GM12878 (cell line): ENCODE results near the gene NRG2. TPM values are rescaled to one million over a fixed set of nuclear protein-coding genes. Genes with fewer than 3 reads are reported as not detected.
A peak's percentile ranks its signal among the peaks of the same experiment; 100 is the strongest.

Source experiments
- ATAC-seq: fragments of 200-7000 bp; cut with Tn5 transposase; 3 replicates; pipeline ENCODE4 v1.9.1; 2020; ENCODE audit warnings: mild to moderate bottlenecking, moderate library complexity
- BruUV-seq: library from RNA; stranded (reverse); fragments of 400-500 nt; replicated peaks from 2 replicates; lab custom pipeline; 2021; lab: Mats Ljungman, UMichigan
- CTCF ChIA-PET: fragments of 300-600 bp; sonication (Branson Sonifier 250); formaldehyde crosslinking; extraction: SDS; loops from one replicate; lab custom pipeline; 2021; ENCODE audit warnings: inconsistent platforms; lab: Yijun Ruan, JAX
- POLR2A ChIA-PET: fragments of 350-600 bp; formaldehyde crosslinking; extraction: SDS; loops from one replicate; lab custom pipeline; 2021; ENCODE audit warnings: inconsistent platforms; lab: Charles Lee
- RAD21 ChIA-PET: fragments of 300-600 bp; sonication (Branson Sonifier 250); formaldehyde crosslinking; loops from one replicate; lab custom pipeline; 2023; ENCODE audit warnings: antibody characterized with exemption; ENCODE audit not compliant: unreplicated experiment; lab: Charles Lee
- SMC1A ChIA-PET: fragments of 300-600 bp; sonication (Branson Sonifier 250); formaldehyde crosslinking; loops from one replicate; lab custom pipeline; 2023; ENCODE audit not compliant: unreplicated experiment, uncharacterized antibody; lab: Charles Lee
- DNase-seq: peaks from one replicate; pipeline ENCODE4 v3.0.0-alpha.2; 2011; ENCODE audit warnings: low read depth, low spot score
- FAIRE-seq: peaks from 3 replicates; lab custom pipeline; 2011; peaks lifted over from hg19 to GRCh38; lab: Jason Lieb, UNC
- H2AFZ ChIP-seq: 2 replicates; pipeline ENCODE4 v1.6.0; 2011; ENCODE audit warnings: low read depth, low read length, control low read depth; ENCODE audit not compliant: control insufficient read depth
- H3K27ac ChIP-seq: 2 replicates; pipeline ENCODE4 v1.5.1; 2011; ENCODE audit warnings: control low read depth; ENCODE audit not compliant: control insufficient read depth, insufficient read depth
- H3K27me3 ChIP-seq, 2 experiments: replicated peaks in 1 of 2; 2 replicates each; pipeline versions ENCODE4 v1.6.0 to v1.6.1; 2011; ENCODE audit warnings: low read length in 1 of 2; ENCODE audit not compliant: control insufficient read depth in 2 of 2, insufficient read depth in 2 of 2
- H3K36me3 ChIP-seq, 2 experiments: 2 replicates each; pipeline ENCODE4 v1.5.1; 2011; ENCODE audit warnings: low read length in 1 of 2; ENCODE audit not compliant: control insufficient read depth in 2 of 2, insufficient read depth in 2 of 2
- H3K4me1 ChIP-seq: 2 replicates; pipeline ENCODE4 v1.6.1; 2011; ENCODE audit warnings: mild to moderate bottlenecking, low read length, moderate library complexity, mixed read lengths; ENCODE audit not compliant: control insufficient read depth, insufficient read depth
- H3K4me2 ChIP-seq: 2 replicates; pipeline ENCODE4 v1.6.0; 2011; ENCODE audit warnings: control low read depth; ENCODE audit not compliant: control insufficient read depth, insufficient read depth
- H3K4me3 ChIP-seq: fragments of 200-600 bp; sonication (generic); 2 replicates; pipeline ENCODE4 v1.5.1; 2016
- H3K79me2 ChIP-seq: 2 replicates; pipeline ENCODE4 v1.6.0; 2011; ENCODE audit warnings: low read length; ENCODE audit not compliant: control insufficient read depth, insufficient read depth
- H3K9ac ChIP-seq: 2 replicates; pipeline ENCODE4 v1.8.0; 2011; ENCODE audit warnings: low read length, control low read depth, mixed read lengths; ENCODE audit not compliant: control insufficient read depth, insufficient read depth
- H3K9me3 ChIP-seq: replicated peaks from 3 replicates; pipeline ENCODE4 v1.5.1; 2011; ENCODE audit warnings: mild to moderate bottlenecking, low read length; ENCODE audit not compliant: control insufficient read depth, insufficient read depth
- H4K20me1 ChIP-seq: 2 replicates; pipeline ENCODE4 v1.6.0; 2011; ENCODE audit not compliant: control insufficient read depth, insufficient read depth
- CHD4 ChIP-seq: fragments of 200-600 bp; sonication (generic); IDR thresholded peaks from 2 replicates; pipeline ENCODE4 v1.6.1; 2016; ENCODE audit warnings: mild to moderate bottlenecking
- CTCF ChIP-seq, 3 experiments: IDR thresholded peaks in 2 of 3; conservative IDR thresholded peaks in 1 of 3; 2 replicates each; pipeline ENCODE4 v1.5.1; 2011; ENCODE audit warnings: low read depth in 3 of 3, low read length in 3 of 3, mild to moderate bottlenecking in 3 of 3, control low read depth in 2 of 3, moderate library complexity in 2 of 3, inconsistent platforms in 1 of 3, mixed read lengths in 1 of 3; ENCODE audit not compliant: control insufficient read depth in 2 of 3, insufficient read depth in 1 of 3; ENCODE audit errors: extremely low read depth in 1 of 3
- CUX1 ChIP-seq: IDR thresholded peaks from 2 replicates; pipeline ENCODE4 v1.6.1; 2012; ENCODE audit warnings: improper control_type of control experiment, low read depth, low read length; ENCODE audit not compliant: insufficient replicate concordance
- EED ChIP-seq: sonication (generic); IDR thresholded peaks from 2 replicates; pipeline ENCODE4 v1.6.1; 2016; ENCODE audit warnings: antibody characterized with exemption, low read depth
- ELK1 ChIP-seq: IDR thresholded peaks from 2 replicates; pipeline ENCODE4 v1.6.1; 2012; ENCODE audit warnings: low read depth, low read length, improper control_type of control experiment
- MEF2B ChIP-seq: fragments of 450-650 bp; IDR thresholded peaks from 2 replicates; pipeline ENCODE4 v1.6.1; 2018; ENCODE audit warnings: mild to moderate bottlenecking, moderate library complexity; ENCODE audit not compliant: partially characterized antibody, poor library complexity, severe bottlenecking
- PAX8 ChIP-seq: fragments of 450-650 bp; IDR thresholded peaks from 2 replicates; pipeline ENCODE4 v1.6.1; 2017; ENCODE audit warnings: mild to moderate bottlenecking, moderate library complexity
- PBX3 ChIP-seq: IDR thresholded peaks from 2 replicates; pipeline ENCODE4 v1.6.1; 2011; ENCODE audit warnings: mild to moderate bottlenecking, low read depth, low read length, moderate library complexity; ENCODE audit not compliant: insufficient replicate concordance
- POU2F2 ChIP-seq: IDR thresholded peaks from 3 replicates; pipeline ENCODE4 v1.6.1; 2011; ENCODE audit warnings: low read depth, mild to moderate bottlenecking, low read length, borderline replicate concordance
- RAD51 ChIP-seq: fragments of 450-650 bp; IDR thresholded peaks from 2 replicates; pipeline ENCODE4 v1.6.1; 2016; ENCODE audit warnings: moderate library complexity, mild to moderate bottlenecking, inconsistent platforms
- SIX5 ChIP-seq: IDR thresholded peaks from 2 replicates; pipeline ENCODE4 v1.6.1; 2011; ENCODE audit warnings: mild to moderate bottlenecking, low read depth, low read length, moderate library complexity; ENCODE audit not compliant: severe bottlenecking
- SP1 ChIP-seq: IDR thresholded peaks from one replicate; pipeline ENCODE4 v1.6.1; 2011; ENCODE audit warnings: low read depth, low read length
- ZNF24 ChIP-seq: fragments of 450-650 bp; IDR thresholded peaks from 2 replicates; pipeline ENCODE4 v1.6.1; 2017; ENCODE audit warnings: antibody characterized with exemption, mild to moderate bottlenecking
- ZNF384 ChIP-seq: IDR thresholded peaks from 2 replicates; pipeline ENCODE4 v1.6.1; 2012; ENCODE audit warnings: low read depth, mild to moderate bottlenecking, low read length, improper control_type of control experiment, borderline replicate concordance
- WGBS: methylation state at CpG from one replicate; pipeline ENCODE4 v1.1.6; 2016; ENCODE audit warnings: low lambda C conversion rate; ENCODE audit not compliant: insufficient replicate concordance, insufficient coverage; ENCODE audit errors: missing lambda C conversion rate; 5-methylcytosine and 5-hydroxymethylcytosine counted together
- in situ Hi-C: fragments of 300-500 bp; cut with MboI; formaldehyde crosslinking; loops from 9 replicates; pipeline ENCODE4 v1.14.3; 2018; ENCODE audit warnings: mixed read lengths
- intact Hi-C: fragments of 100-400 bp; cut with micrococcal nuclease; formaldehyde crosslinking; loops from one replicate; pipeline ENCODE4 v1.14.2; 2022; ENCODE audit not compliant: unreplicated experiment
- polyA plus RNA-seq, 11 experiments: library from polyadenylated mRNA; depleted of rRNA in 4 of 11; unstranded in 6 of 11; stranded (reverse) in 5 of 11; fragments of >200 nt; fragmentation: Nextera tagmentation in 4 of 11; fragmentation: Illumina TruSeq in 1 of 11; extraction: Ambion mirVana in 4 of 11; extraction: Trizol in 1 of 11; gene quantifications; 1 replicate in 1 of 11; 2 replicates in 10 of 11; pipeline versions ENCODE4 v1.2.1 to v1.2.3, GENCODE V29; 2011 to 2016; ENCODE audit warnings: inconsistent platforms in 2 of 11, missing spikeins in 2 of 11, low read depth in 1 of 11
- total RNA-seq, 4 experiments: library from RNA; depleted of rRNA in 3 of 4; stranded (reverse); fragments of >200 nt in 3 of 4; fragmentation: Illumina TruSeq in 1 of 4; extraction: Trizol in 1 of 4; gene quantifications; 2 replicates each; pipeline versions ENCODE4 v1.2.1 to v1.2.3, GENCODE V29; 2013 to 2021

Gene NRG2
- total and polyA plus RNA-seq, 10 of the 15 experiments (the other 5 are each of a cell fraction or from before 2014, with no cell fraction given): 0.10 to 21.7 (median 9.6) TPM

- RAD21 ChIA-PET: no interaction called here
- H3K79me2 ChIP-seq: peaks cover 14% of the 10 kb centered on the region
- in situ Hi-C loops: no loop called here
- POLR2A ChIA-PET: interaction anchor here (0.9 kb wide), 1 partner anchor 19 kb away, joined by 3 read pairs; no protein-coding TSS in a partner anchor
- CTCF ChIA-PET: interaction anchor here (1.5 to 2.0 kb wide), 3 partner anchors 10 to 55 kb away, joined by 6 to 10 read pairs (median 8); no protein-coding TSS in a partner anchor
- no peak for DNase-seq
- H3K36me3 ChIP-seq: no peaks in the 10 kb centered on the region
- SMC1A ChIA-PET: interaction anchor here (1.1 to 27.7 kb wide), 3 partner anchors 18 to 31 kb away, joined by 3 to 394 read pairs (median 8); partner anchors contain the start of gene NRG2
- no peaks in the 10 kb centered on the region for H4K20me1 ChIP-seq
- H3K27ac ChIP-seq: no peak overlapping the region
- 86% methylated on average over 6 of the region's 6 CpGs for WGBS
- peak overlapping the region; percentile 25; the same call in 1 of the 2 replicates for H3K4me2 ChIP-seq
- no peaks in the 10 kb centered on the region for H3K27me3 ChIP-seq
- H2AFZ ChIP-seq: peak overlapping the region; percentile 20; the same call in 1 of the 2 replicates
- H3K9ac ChIP-seq: no peak overlapping the region
- no peak for ATAC-seq
- intact Hi-C loops: no loop called here
- no TSS peak for BruUV-seq
- H3K4me1 ChIP-seq: no peaks in the 10 kb centered on the region
- no peaks in the 10 kb centered on the region for H3K9me3 ChIP-seq
- H3K4me3 ChIP-seq: no peak overlapping the region
- no peak for FAIRE-seq
- TF ChIP-seq MEF2B: no peak
- TF ChIP-seq PBX3: no peak
- TF ChIP-seq ZNF24: no peak
- TF ChIP-seq CTCF (IDR thresholded peaks at IDR 0.05 in 2 of 3, conservative IDR thresholded peaks at IDR 0.05 in 1 of 3; ENCODE audit: control insufficient read depth in 2 of 3, extremely low read depth in 1 of 3, insufficient read depth in 1 of 3, low read depth in 3 of 3, low read length in 3 of 3): no peak
- TF ChIP-seq EED: no peak
- no peak for TF ChIP-seq ZNF384
- no peak for TF ChIP-seq SIX5
- no peak for TF ChIP-seq SP1
- no peak for TF ChIP-seq ELK1
- no peak for TF ChIP-seq CUX1
- TF ChIP-seq POU2F2: no peak
- TF ChIP-seq CHD4: no peak
- no peak for TF ChIP-seq RAD51
- no peak for TF ChIP-seq PAX8
These were observed 19.4 kb downstream of the NRG2 start for GRCh38 chr5:140023611-140024191.
